Large intestine (tissue), 3 donors: ENCODE results near the gene PAOX. TPM values are rescaled to one million over a fixed set of nuclear protein-coding genes. Genes with fewer than 3 reads are reported as not detected.
"Not testable (repeated sequence)": the region's sequence is repeated elsewhere in the genome, so short reads cannot be mapped to it uniquely, and the experiment has no call there.

ENCODE experiments used
- DNase-seq, 2 donors: peaks; one replicate each; pipeline versions ENCODE4 v3.0.0 to v3.0.0-alpha.2; 2013
- H3K27ac ChIP-seq: one replicate; pipeline ENCODE4 v1.5.1; 2013; ENCODE audit warnings: low read length
- H3K27me3 ChIP-seq: 2 replicates; pipeline ENCODE4 v1.6.1; 2013; ENCODE audit warnings: low read length; ENCODE audit not compliant: control insufficient read depth, insufficient read depth
- H3K36me3 ChIP-seq: 2 replicates; pipeline ENCODE4 v1.6.1; 2013; ENCODE audit warnings: low read length; ENCODE audit not compliant: control insufficient read depth, insufficient read depth
- H3K4me1 ChIP-seq: one replicate; pipeline ENCODE4 v1.6.1; 2013; ENCODE audit warnings: low read length; ENCODE audit not compliant: control insufficient read depth, insufficient read depth
- H3K4me3 ChIP-seq: one replicate; pipeline ENCODE4 v1.5.1; 2013; ENCODE audit warnings: low read length
- H3K9me3 ChIP-seq: one replicate; pipeline ENCODE4 v1.6.1; 2013; ENCODE audit warnings: mild to moderate bottlenecking, low read depth, low read length, moderate library complexity; ENCODE audit not compliant: control insufficient read depth
- WGBS: methylation state at CpG from one replicate; pipeline ENCODE4 v1.1.5; 2013; ENCODE audit warnings: low lambda C conversion rate; ENCODE audit not compliant: insufficient coverage; 5-methylcytosine and 5-hydroxymethylcytosine counted together
- polyA plus RNA-seq: library from polyadenylated mRNA; unstranded; fragments of 120-200 nt; gene quantifications from one replicate; pipeline ENCODE4 v1.2.1, GENCODE V29; 2013

PAOX gene
- polyA plus RNA-seq, 1 donor = 9.8 TPM

GRCh38 chr10:133422223-133422806 lies 43.3 kb downstream of the PAOX start:
- WGBS = no CpG with 5 or more reads among the region's 16 CpGs
- H3K9me3 ChIP-seq = no peaks in the 10 kb centered on the region
- H3K27ac ChIP-seq = no peak overlapping the region
- H3K4me1 ChIP-seq = no peaks in the 10 kb centered on the region
- peaks cover 4% of the 10 kb centered on the region for H3K27me3 ChIP-seq
- DNase-seq = no peak
- no peak overlapping the region for H3K4me3 ChIP-seq
- H3K36me3 ChIP-seq = peaks cover 24% of the 10 kb centered on the region

- Histone ChIP-seq H3K27ac (no peak overlapping the region), H3K9me3 (no peaks in the 10 kb centered on the region), H3K4me1 (no peaks in the 10 kb centered on the region), H3K36me3 (peaks cover 24% of the 10 kb centered on the region), H3K27me3 (peaks cover 4% of the 10 kb centered on the region), H3K4me3 (no peak overlapping the region)
- no CpG with 5 or more reads among the region's 88 CpGs for WGBS
- DNase-seq = no peak
These were observed 44.0 kb downstream of the PAOX start for GRCh38 chr10:133422807-133423771.

GRCh38 chr10:133424102-133424501 lies 45.0 kb downstream of the PAOX start:
- peaks cover 14% of the 10 kb centered on the region for H3K36me3 ChIP-seq
- DNase-seq, H3K9me3 ChIP-seq, H3K27ac ChIP-seq, H3K4me3 ChIP-seq, H3K27me3 ChIP-seq, H3K4me1 ChIP-seq: not testable (repeated sequence)
- WGBS = no CpG with 5 or more reads among the region's 46 CpGs

- H3K9me3 ChIP-seq, DNase-seq, H3K36me3 ChIP-seq, H3K4me1 ChIP-seq, H3K4me3 ChIP-seq, H3K27ac ChIP-seq, H3K27me3 ChIP-seq: not testable (repeated sequence)
- WGBS = no CpG with 5 or more reads among the region's 37 CpGs
These were observed 45.5 kb downstream of the PAOX start, which contains the start of gene SPRN for GRCh38 chr10:133424601-133425000. Gene SPRN, minus strand, starts transcription at chr10:133424625. Its CDS starts 944 bp downstream, at chr10:133423681.

GRCh38 chr10:133429571-133429970 lies 50.5 kb downstream of the PAOX start:
- not testable (repeated sequence) for H3K27me3 ChIP-seq, H3K4me1 ChIP-seq, H3K9me3 ChIP-seq, DNase-seq, H3K36me3 ChIP-seq, H3K27ac ChIP-seq, H3K4me3 ChIP-seq
- WGBS = no CpG with 5 or more reads among the region's 4 CpGs

GRCh38 chr10:133431888-133432613 lies 53.0 kb downstream of the PAOX start:
- not testable (repeated sequence) for H3K27me3 ChIP-seq, H3K4me3 ChIP-seq, H3K9me3 ChIP-seq, DNase-seq, H3K4me1 ChIP-seq, H3K27ac ChIP-seq, H3K36me3 ChIP-seq
- no CpG with 5 or more reads among the region's 9 CpGs for WGBS

- WGBS = no CpG with 5 or more reads among the region's 25 CpGs
- not testable (repeated sequence) for H3K36me3 ChIP-seq, H3K4me1 ChIP-seq, H3K27ac ChIP-seq, H3K27me3 ChIP-seq, H3K9me3 ChIP-seq, DNase-seq, H3K4me3 ChIP-seq
These were observed 53.7 kb downstream of the PAOX start for GRCh38 chr10:133432789-133433188.

- no peaks in the 10 kb centered on the region for H3K27me3 ChIP-seq
- peaks cover 3% of the 10 kb centered on the region for H3K9me3 ChIP-seq
- no peak overlapping the region for H3K4me3 ChIP-seq
- DNase-seq = no peak
- no peaks in the 10 kb centered on the region for H3K4me1 ChIP-seq
- H3K27ac ChIP-seq = no peak overlapping the region
- H3K36me3 ChIP-seq = no peaks in the 10 kb centered on the region
- WGBS = 80% methylated on average over 1 of the region's 11 CpGs
These were observed 59.7 kb downstream of the PAOX start for GRCh38 chr10:133438711-133439273.

GRCh38 chr10:133439517-133440461 lies 60.7 kb downstream of the PAOX start:
- H3K4me1 ChIP-seq = no peaks in the 10 kb centered on the region
- peaks cover 3% of the 10 kb centered on the region for H3K9me3 ChIP-seq
- H3K27me3 ChIP-seq = no peaks in the 10 kb centered on the region
- WGBS = 0% methylated on average over 1 of the region's 25 CpGs
- no peak for DNase-seq
- H3K27ac ChIP-seq = no peak overlapping the region
- H3K36me3 ChIP-seq = no peaks in the 10 kb centered on the region
- H3K4me3 ChIP-seq = no peak overlapping the region
